H1 (cell line): ENCODE results near the gene NDUFA12. TPM values are rescaled to one million over a fixed set of nuclear protein-coding genes. Genes with fewer than 3 reads are reported as not detected.

Experiments
- CTCF ChIA-PET: fragments of 300-600 bp; sonication (Branson Sonifier 250); formaldehyde crosslinking; loops from one replicate; lab custom pipeline; 2021; ENCODE audit not compliant: partially characterized antibody; lab: Charles Lee
- POLR2A ChIA-PET: fragments of 300-600 bp; sonication (Branson Sonifier 250); formaldehyde crosslinking; loops from one replicate; lab custom pipeline; 2021; ENCODE audit warnings: inconsistent platforms; ENCODE audit not compliant: partially characterized antibody; lab: Charles Lee
- DNase-seq, 2 experiments: peaks; one replicate each; pipeline versions ENCODE4 v3.0.0 to v3.0.0-alpha.2; 2010 to 2022; ENCODE audit warnings: low spot score in 2 of 2, low read depth in 1 of 2, mixed read lengths in 1 of 2
- FAIRE-seq: peaks from 2 replicates; lab custom pipeline; 2011; peaks lifted over from hg19 to GRCh38; lab: Jason Lieb, UNC
- H2AFZ ChIP-seq: 2 replicates; pipeline ENCODE4 v1.8.1; 2012; ENCODE audit warnings: low read length, inconsistent platforms
- H2AK5ac ChIP-seq: 2 replicates; pipeline ENCODE4 v1.6.1; 2013; ENCODE audit warnings: low read depth, low read length
- H2BK120ac ChIP-seq: replicated peaks from 2 replicates; pipeline ENCODE3; 2013; ENCODE audit warnings: low read depth, low read length, inconsistent platforms
- H2BK12ac ChIP-seq: 2 replicates; pipeline ENCODE4 v1.6.1; 2013; ENCODE audit warnings: low read depth, low read length
- H2BK15ac ChIP-seq: 2 replicates; pipeline ENCODE4 v1.6.1; 2013; ENCODE audit warnings: low read length
- H2BK20ac ChIP-seq: 2 replicates; pipeline ENCODE4 v1.6.1; 2013; ENCODE audit warnings: low read length
- H2BK5ac ChIP-seq: 2 replicates; pipeline ENCODE4 v1.6.1; 2013; ENCODE audit warnings: low read depth, low read length
- H3K14ac ChIP-seq: 2 replicates; pipeline ENCODE4 v1.6.1; 2013; ENCODE audit warnings: inconsistent platforms; ENCODE audit not compliant: insufficient read length
- H3K18ac ChIP-seq: 2 replicates; pipeline ENCODE4 v1.6.1; 2013; ENCODE audit warnings: low read length; ENCODE audit errors: extremely low read depth
- H3K23ac ChIP-seq: 2 replicates; pipeline ENCODE4 v1.6.1; 2013; ENCODE audit warnings: inconsistent platforms; ENCODE audit not compliant: insufficient read length
- H3K23me2 ChIP-seq: 2 replicates; pipeline ENCODE4 v1.6.1; 2013; ENCODE audit warnings: low read depth, low read length
- H3K27ac ChIP-seq: 2 replicates; pipeline ENCODE4 v1.6.1; 2011; ENCODE audit warnings: low read depth, low read length, inconsistent platforms
- H3K27me3 ChIP-seq, 4 experiments: replicated peaks in 1 of 4; 1 replicate in 1 of 4; 2 replicates in 3 of 4; pipeline versions ENCODE4 v1.6.1 to v1.8.1; 2011 to 2013; ENCODE audit warnings: low read length in 3 of 4, mild to moderate bottlenecking in 3 of 4, inconsistent platforms in 2 of 4, mixed read lengths in 2 of 4, moderate library complexity in 1 of 4; ENCODE audit not compliant: control insufficient read depth in 3 of 4, insufficient read depth in 3 of 4; ENCODE audit errors: extremely low read depth in 1 of 4
- H3K36me3 ChIP-seq, 4 experiments: 2 replicates each; pipeline versions ENCODE4 v1.6.1 to v1.8.1; 2011 to 2013; ENCODE audit warnings: mild to moderate bottlenecking in 4 of 4, low read length in 3 of 4, moderate library complexity in 2 of 4, control low read depth in 1 of 4, inconsistent platforms in 1 of 4; ENCODE audit not compliant: insufficient read depth in 4 of 4, control insufficient read depth in 2 of 4
- H3K4ac ChIP-seq: replicated peaks from 2 replicates; pipeline ENCODE3; 2013; ENCODE audit warnings: low read length, low read depth, mixed read lengths, inconsistent platforms; ENCODE audit not compliant: insufficient read length
- H3K4me1 ChIP-seq, 4 experiments: replicated peaks in 1 of 4; 1 replicate in 1 of 4; 2 replicates in 3 of 4; pipeline versions ENCODE4 v1.6.1 to v1.8.1; 2011 to 2013; ENCODE audit warnings: low read length in 3 of 4, inconsistent platforms in 2 of 4, mixed read lengths in 1 of 4; ENCODE audit not compliant: insufficient read depth in 4 of 4, control insufficient read depth in 3 of 4
- H3K4me2 ChIP-seq, 2 experiments: 2 replicates each; pipeline versions ENCODE4 v1.6.1 to v1.8.1; 2011 to 2013; ENCODE audit warnings: low read depth in 2 of 2, low read length in 2 of 2, control low read depth in 1 of 2, inconsistent platforms in 1 of 2, mild to moderate bottlenecking in 1 of 2; ENCODE audit not compliant: insufficient read depth in 1 of 2
- H3K4me3 ChIP-seq, 4 experiments: fragments of 200-600, 300-600 bp in 1 of 4; sonication (generic), shearing (Covaris generic), sonication (Bioruptor Twin) in 1 of 4; 2 replicates each; pipeline versions ENCODE4 v1.5.1 to v1.8.1; 2011 to 2016; ENCODE audit warnings: low read length in 4 of 4, low read depth in 3 of 4, control low read depth in 2 of 4, inconsistent platforms in 2 of 4, mild to moderate bottlenecking in 2 of 4, mixed read lengths in 1 of 4, moderate library complexity in 1 of 4; ENCODE audit not compliant: insufficient read depth in 2 of 4; ENCODE audit errors: extremely low read depth in 1 of 4
- H3K56ac ChIP-seq: replicated peaks from 2 replicates; pipeline ENCODE3; 2013; ENCODE audit warnings: low read depth, mild to moderate bottlenecking, mixed read lengths, low read length, inconsistent platforms; ENCODE audit not compliant: insufficient read length
- H3K79me1 ChIP-seq: 2 replicates; pipeline ENCODE4 v1.6.1; 2013; ENCODE audit warnings: low read depth, low read length, control low read depth
- H3K79me2 ChIP-seq, 2 experiments: 2 replicates each; pipeline versions ENCODE4 v1.6.1 to v1.8.1; 2012 to 2013; ENCODE audit warnings: low read length in 2 of 2, mild to moderate bottlenecking in 2 of 2, inconsistent platforms in 1 of 2; ENCODE audit not compliant: insufficient read depth in 2 of 2, control insufficient read depth in 1 of 2
- H3K9ac ChIP-seq, 4 experiments: replicated peaks in 1 of 4; 1 replicate in 1 of 4; 2 replicates in 3 of 4; pipeline versions ENCODE4 v1.6.1 to v1.8.1; 2011 to 2013; ENCODE audit warnings: low read depth in 3 of 4, low read length in 3 of 4, control low read depth in 2 of 4, mild to moderate bottlenecking in 2 of 4, moderate library complexity in 2 of 4, inconsistent platforms in 1 of 4; ENCODE audit errors: extremely low read depth in 1 of 4
- H3K9me3 ChIP-seq, 2 experiments: 2 replicates each; pipeline versions ENCODE4 v1.6.1 to v1.8.1; 2012 to 2013; ENCODE audit warnings: mild to moderate bottlenecking in 2 of 2, moderate library complexity in 2 of 2, control low read depth in 1 of 2, inconsistent platforms in 1 of 2, low read depth in 1 of 2, low read length in 1 of 2, mixed read lengths in 1 of 2; ENCODE audit not compliant: insufficient read depth in 2 of 2
- H4K20me1 ChIP-seq, 2 experiments: replicated peaks in 1 of 2; 2 replicates each; pipeline versions ENCODE3 to v1.8.1; 2011 to 2013; ENCODE audit warnings: inconsistent platforms in 2 of 2, low read length in 2 of 2, mild to moderate bottlenecking in 1 of 2; ENCODE audit not compliant: insufficient read depth in 2 of 2, control insufficient read depth in 1 of 2
- H4K5ac ChIP-seq: 2 replicates; pipeline ENCODE4 v1.6.1; 2013; ENCODE audit warnings: low read length, low read depth, mixed read lengths, inconsistent platforms; ENCODE audit not compliant: insufficient read length
- H4K8ac ChIP-seq: 2 replicates; pipeline ENCODE4 v1.8.0; 2013; ENCODE audit warnings: mild to moderate bottlenecking, moderate library complexity, low read length, inconsistent platforms; ENCODE audit not compliant: insufficient read depth; ENCODE audit errors: extremely low read depth
- H4K91ac ChIP-seq: replicated peaks from 2 replicates; pipeline ENCODE3; 2013; ENCODE audit warnings: low read length, mixed read lengths, inconsistent platforms; ENCODE audit not compliant: insufficient read length
- CHD1 ChIP-seq: IDR thresholded peaks from 2 replicates; pipeline ENCODE4 v1.6.1; 2012; ENCODE audit warnings: low read depth, low read length, improper control_type of control experiment
- HDAC6 ChIP-seq: IDR thresholded peaks from one replicate; pipeline ENCODE4 v1.7.1; 2012; ENCODE audit warnings: low read depth, mild to moderate bottlenecking, inconsistent platforms, low read length, moderate library complexity
- WGBS, 2 experiments: shearing (Covaris generic) in 1 of 2; methylation state at CpG; one replicate each; pipeline versions ENCODE4 v1.1.6 to v1.1.7; 2013 to 2015; ENCODE audit warnings: low lambda C conversion rate in 2 of 2, mixed read lengths in 2 of 2, inconsistent platforms in 1 of 2, low coverage in 1 of 2, missing lambda C conversion rate in 1 of 2; ENCODE audit not compliant: insufficient replicate concordance in 2 of 2, insufficient coverage in 1 of 2, insufficient read length in 1 of 2; ENCODE audit errors: extremely low coverage in 1 of 2, missing lambda C conversion rate in 1 of 2; 5-methylcytosine and 5-hydroxymethylcytosine counted together
- polyA plus RNA-seq, 7 experiments: library from polyadenylated mRNA; depleted of rRNA in 3 of 7; stranded (reverse) in 5 of 7; unstranded in 2 of 7; fragments of >200 nt in 5 of 7; fragments of 200-250 nt in 2 of 7; gene quantifications; 1 replicate in 5 of 7; 2 replicates in 1 of 7; 4 replicates in 1 of 7; pipeline versions ENCODE4 v1.2.1 to v1.2.3, GENCODE V29; 2011 to 2013; ENCODE audit warnings: missing spikeins in 2 of 7, mixed read lengths in 2 of 7
- total RNA-seq: library from RNA; stranded (reverse); fragmentation: NEBNext Ultra II Directional; extraction: Animal tissue kit (Norgen Biotek cat#: 25700); gene quantifications from 2 replicates; pipeline ENCODE4 v1.2.1, GENCODE V29; 2021

The NDUFA12 gene
- total and polyA plus RNA-seq, 2 of the 8 experiments (the other 6 are each of a cell fraction or from before 2014, with no cell fraction given) = 98.1 to 157 TPM

GRCh38 chr12:95022477-95022876 lies 19.0 kb upstream of the NDUFA12 start:
- H2BK15ac ChIP-seq = no peak overlapping the region
- no peak overlapping the region for H3K14ac ChIP-seq
- no peak overlapping the region for H2BK120ac ChIP-seq
- H3K9ac ChIP-seq = no peak overlapping the region
- H3K27ac ChIP-seq = no peak overlapping the region
- no peaks in the 10 kb centered on the region for H4K20me1 ChIP-seq
- H4K8ac ChIP-seq = no peak overlapping the region
- DNase-seq = no peak
- H4K5ac ChIP-seq = no peak overlapping the region
- no peak overlapping the region for H3K18ac ChIP-seq
- no peaks in the 10 kb centered on the region for H3K23me2 ChIP-seq
- H3K56ac ChIP-seq = no peak overlapping the region
- H2BK5ac ChIP-seq = no peak overlapping the region
- H3K36me3 ChIP-seq = peaks cover 0 to 18% (median 6%) of the 10 kb centered on the region in 4 experiments; a peak in 2 of 8 replicates
- H2BK12ac ChIP-seq = no peak overlapping the region
- WGBS, 2 experiments = 100% methylated on average over 2 of the region's 2 CpGs; no CpG with 5 or more reads in 1 of the 2 experiments
- H3K23ac ChIP-seq = no peak overlapping the region
- H2BK20ac ChIP-seq = no peak overlapping the region
- no peak overlapping the region for H3K4ac ChIP-seq
- FAIRE-seq = no peak
- H3K9me3 ChIP-seq = no peaks in the 10 kb centered on the region
- H3K4me2 ChIP-seq = no peak overlapping the region
- H3K27me3 ChIP-seq = no peaks in the 10 kb centered on the region
- ChIA-PET CTCF (no interaction called here), POLR2A (interaction anchor here (1.1 to 2.5 kb wide), 2 partner anchors 14 to 19 kb away, joined by 3 to 9 read pairs; partner anchors contain the start of gene NDUFA12)
- H3K79me1 ChIP-seq = no peaks in the 10 kb centered on the region
- TF ChIP-seq CHD1 (no peak), HDAC6 (no peak)
- H2AK5ac ChIP-seq = no peak overlapping the region
- no peak overlapping the region for H3K4me3 ChIP-seq
- no peak overlapping the region for H4K91ac ChIP-seq
- no peaks in the 10 kb centered on the region for H3K79me2 ChIP-seq
- H3K4me1 ChIP-seq = no peaks in the 10 kb centered on the region
- no peak overlapping the region for H2AFZ ChIP-seq
